ENCODE measurements around the gene CHD6.

DNA sequence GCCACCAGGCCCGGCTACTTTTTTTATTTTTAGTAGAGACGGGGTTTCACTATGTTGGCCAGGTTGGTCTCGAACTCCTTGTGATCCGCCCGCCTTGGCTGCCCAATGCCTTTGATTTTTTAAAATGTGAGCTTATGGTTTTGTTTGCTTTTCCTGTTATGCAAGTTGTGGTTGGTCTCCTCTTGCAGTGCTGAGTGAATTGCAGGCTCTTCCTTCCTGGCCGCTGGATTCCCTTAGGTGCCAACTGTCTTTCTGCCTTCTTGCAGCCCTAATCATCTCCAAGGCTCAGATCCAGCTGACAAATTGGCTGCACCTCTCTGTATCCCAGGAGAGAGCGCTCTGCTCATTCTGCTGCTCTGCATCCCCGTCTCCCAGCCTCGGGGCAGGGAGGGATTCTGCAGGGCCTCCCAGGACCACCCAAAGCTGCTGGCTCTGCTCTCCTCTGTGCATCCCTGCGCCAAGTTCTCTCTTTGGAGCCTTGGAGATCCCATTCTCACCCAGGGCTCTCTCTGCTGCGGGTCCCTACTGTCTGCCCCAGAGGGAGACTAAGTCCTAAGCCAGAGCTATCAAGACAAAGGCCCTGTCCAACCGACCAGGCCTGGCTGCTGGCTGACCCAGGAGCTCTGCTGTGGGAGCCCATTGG, 237.5 kb downstream of the CHD6 start:
- TF ChIP-seq, protein P1, sequence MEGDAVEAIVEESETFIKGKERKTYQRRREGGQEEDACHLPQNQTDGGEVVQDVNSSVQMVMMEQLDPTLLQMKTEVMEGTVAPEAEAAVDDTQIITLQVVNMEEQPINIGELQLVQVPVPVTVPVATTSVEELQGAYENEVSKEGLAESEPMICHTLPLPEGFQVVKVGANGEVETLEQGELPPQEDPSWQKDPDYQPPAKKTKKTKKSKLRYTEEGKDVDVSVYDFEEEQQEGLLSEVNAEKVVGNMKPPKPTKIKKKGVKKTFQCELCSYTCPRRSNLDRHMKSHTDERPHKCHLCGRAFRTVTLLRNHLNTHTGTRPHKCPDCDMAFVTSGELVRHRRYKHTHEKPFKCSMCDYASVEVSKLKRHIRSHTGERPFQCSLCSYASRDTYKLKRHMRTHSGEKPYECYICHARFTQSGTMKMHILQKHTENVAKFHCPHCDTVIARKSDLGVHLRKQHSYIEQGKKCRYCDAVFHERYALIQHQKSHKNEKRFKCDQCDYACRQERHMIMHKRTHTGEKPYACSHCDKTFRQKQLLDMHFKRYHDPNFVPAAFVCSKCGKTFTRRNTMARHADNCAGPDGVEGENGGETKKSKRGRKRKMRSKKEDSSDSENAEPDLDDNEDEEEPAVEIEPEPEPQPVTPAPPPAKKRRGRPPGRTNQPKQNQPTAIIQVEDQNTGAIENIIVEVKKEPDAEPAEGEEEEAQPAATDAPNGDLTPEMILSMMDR (conservative IDR thresholded peaks at IDR 0.05) = no peak
- TF ChIP-seq ZFX (IDR thresholded peaks at IDR 0.05) = no peak

Measured in C4-2B (cell line).